ENCODE measurements around the gene KIAA1586. TPM values are rescaled to one million over a fixed set of nuclear protein-coding genes. Genes with fewer than 3 reads are reported as not detected.

The KIAA1586 gene
- total RNA-seq, 1 donor from 2014 or later = 13.7 TPM

DNA sequence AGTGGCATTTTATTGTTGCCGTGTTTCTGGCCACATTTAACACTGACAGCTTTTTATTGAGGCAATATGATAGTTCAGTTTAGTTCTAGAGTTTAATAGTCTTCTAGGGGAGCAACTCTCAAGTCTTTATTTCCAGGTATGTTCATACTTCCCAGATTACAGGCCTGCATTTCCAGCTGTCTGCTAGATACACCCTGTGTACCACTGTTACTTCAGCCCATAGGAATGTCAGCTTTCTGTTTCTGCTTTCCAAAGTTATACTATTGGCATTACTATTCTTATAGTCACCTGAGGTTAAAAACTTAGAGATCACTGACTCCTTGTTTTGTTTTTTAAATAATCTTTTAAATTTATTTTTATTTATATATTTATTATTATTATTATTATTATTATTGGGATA lies 51.1 kb downstream of the KIAA1586 start:
- DNase-seq (ENCODE audit: low read depth) = peak; percentile 49

DNA sequence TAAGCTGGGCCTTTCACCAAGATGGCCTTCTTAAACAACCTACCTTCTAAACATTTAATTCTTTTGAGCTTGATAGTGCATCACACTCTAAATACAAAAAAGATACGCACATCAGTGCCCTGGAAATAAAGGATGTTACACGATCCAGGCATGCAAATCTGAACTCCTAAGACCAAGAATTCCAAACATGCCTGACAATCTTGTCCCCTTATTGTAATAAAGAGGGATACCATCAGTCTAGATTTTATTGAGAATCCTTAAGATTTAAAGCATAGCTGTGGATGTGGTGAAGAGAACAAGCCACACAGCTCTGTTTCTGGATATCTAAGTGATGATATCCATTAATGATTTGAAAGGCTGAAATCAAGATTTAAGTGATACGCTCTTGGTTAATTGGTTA lies 56.5 kb downstream of the KIAA1586 start:
- DNase-seq (ENCODE audit: low read depth) = no peak

DNA sequence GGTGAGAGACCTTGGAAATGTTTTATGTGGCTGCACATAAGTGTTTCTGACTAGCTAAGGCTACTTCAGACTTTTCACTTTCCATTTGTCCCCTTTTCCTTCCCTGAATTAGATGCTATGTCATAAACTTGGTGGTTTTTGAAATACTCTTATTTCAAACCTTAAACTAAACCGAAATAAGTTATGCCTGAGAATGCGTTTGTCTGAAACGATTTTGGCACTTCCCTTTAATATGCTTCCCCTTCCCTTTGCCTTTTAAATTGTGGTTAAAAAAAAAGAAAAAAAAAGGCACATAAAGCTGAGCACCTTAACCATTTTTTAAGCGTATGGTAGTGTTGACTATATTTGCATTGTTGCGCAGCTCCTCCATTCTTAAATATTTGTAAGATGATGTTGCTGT lies 57.8 kb downstream of the KIAA1586 start:
- no peak for DNase-seq (ENCODE audit: low read depth)

Other genes with a start within 250 kb of the KIAA1586 start
- gene BEND6, start 91.6 kb upstream of the KIAA1586 start, total RNA-seq = 8.6 and 12.0 TPM in 2 replicates
- gene ZNF451, start 43.5 kb downstream of the KIAA1586 start, total RNA-seq = 56.7 and 57.3 TPM in 2 replicates
- 39.5 and 50.5 TPM in 2 replicates for gene BAG2, start 125.6 kb downstream of the KIAA1586 start, total RNA-seq
- 52.8 and 56.1 TPM in 2 replicates for gene RAB23, start 175.6 kb downstream of the KIAA1586 start, total RNA-seq

Data from myocyte (in vitro differentiated cells).